NCI-H524 treated with DMSO at 0.1 percent for 48 hours (cell line): ENCODE results near the gene RGS8.
"Not testable (repeated sequence)": the region's sequence is repeated elsewhere in the genome, so short reads cannot be mapped to it uniquely, and the experiment has no call there.

Experiments used
- DNase-seq: peaks from one replicate; lab custom pipeline; 2025; lab: John Stamatoyannopoulos, UW

RGS8 gene

GRCh38 chr1:182702826-182703524 lies 18.6 kb upstream of the RGS8 start:
- DNase-seq: no peak

- DNase-seq: no peak
These were observed 15.9 kb upstream of the RGS8 start for GRCh38 chr1:182700351-182700709.

- DNase-seq: peak; percentile 83
These were observed 15.3 kb upstream of the RGS8 start for GRCh38 chr1:182699393-182700350.

- DNase-seq: no peak
These were observed 14.6 kb upstream of the RGS8 start for GRCh38 chr1:182698971-182699370.

- not testable (repeated sequence) for DNase-seq
These were observed 8.8 kb upstream of the RGS8 start for GRCh38 chr1:182693139-182693538.

GRCh38 chr1:182690886-182691443 lies 6.6 kb upstream of the RGS8 start:
- DNase-seq: no peak

- no peak for DNase-seq
These were observed 4.2 kb upstream of the RGS8 start for GRCh38 chr1:182688436-182689205.

GRCh38 chr1:182687361-182687760 lies 3.0 kb upstream of the RGS8 start:
- no peak for DNase-seq

- DNase-seq: no peak
These were observed 2.1 kb upstream of the RGS8 start for GRCh38 chr1:182686446-182686845.

- no peak for DNase-seq
These were observed 828 bp upstream of the RGS8 start for GRCh38 chr1:182685215-182685614.

GRCh38 chr1:182682898-182683501 lies 1.4 kb downstream of the RGS8 start:
- no peak for DNase-seq

GRCh38 chr1:182682406-182682805 lies 2.0 kb downstream of the RGS8 start:
- no peak for DNase-seq

- no peak for DNase-seq
These were observed 2.8 kb downstream of the RGS8 start for GRCh38 chr1:182681568-182681912.

- no peak for DNase-seq
These were observed 3.4 kb downstream of the RGS8 start for GRCh38 chr1:182680901-182681567.

GRCh38 chr1:182680408-182680807 lies 4.0 kb downstream of the RGS8 start:
- DNase-seq: no peak

GRCh38 chr1:182679684-182680083 lies 4.7 kb downstream of the RGS8 start:
- no peak for DNase-seq

- DNase-seq: no peak
These were observed 6.8 kb downstream of the RGS8 start for GRCh38 chr1:182677397-182678098.

GRCh38 chr1:182676274-182676673 lies 8.1 kb downstream of the RGS8 start:
- DNase-seq: no peak

- DNase-seq: no peak
These were observed 9.8 kb downstream of the RGS8 start for GRCh38 chr1:182674346-182675246.

- DNase-seq: no peak
These were observed 11.9 kb downstream of the RGS8 start for GRCh38 chr1:182672487-182672836.
